Hippocampal formation (tissue), 2 donors: ENCODE data around the gene ANGPTL8.

Experiments used
- DNase-seq, 2 donors: peaks; one replicate each; lab custom pipeline; 2025; lab: John Stamatoyannopoulos, UW

The ANGPTL8 gene

GRCh38 chr19:11291415-11291814, 52.0 kb downstream of the ANGPTL8 start:
- DNase-seq: no peak
